Sigmoid colon (tissue), 7 donors: ENCODE measurements around the gene PCSK5. TPM values are rescaled to one million over a fixed set of nuclear protein-coding genes. Genes with fewer than 3 reads are reported as not detected.

Experiments used
- DNase-seq: peaks from one replicate; pipeline ENCODE4 v3.0.0-alpha.2; 2019
- H3K27ac ChIP-seq, 4 donors: fragments of 200-600 bp; sonication (generic); one replicate each; pipeline ENCODE4 v1.5.1; 2016 to 2019; ENCODE audit warnings: mild to moderate bottlenecking in 1 of 4
- H3K27me3 ChIP-seq, 3 donors: fragments of 200-600 bp; sonication (generic); one replicate each; pipeline ENCODE4 v1.5.1; 2019; ENCODE audit warnings: mild to moderate bottlenecking in 1 of 3
- H3K36me3 ChIP-seq, 4 donors: fragments of 200-600 bp; sonication (generic); one replicate each; pipeline ENCODE4 v1.5.1; 2016 to 2019
- H3K4me1 ChIP-seq, 4 donors: fragments of 200-600 bp; sonication (generic); one replicate each; pipeline ENCODE4 v1.5.1; 2017 to 2019
- H3K4me3 ChIP-seq, 4 donors: fragments of 200-600 bp; sonication (generic); one replicate each; pipeline ENCODE4 v1.5.1; 2017 to 2019; ENCODE audit warnings: mild to moderate bottlenecking in 2 of 4, moderate library complexity in 1 of 4
- H3K9me3 ChIP-seq, 4 donors: fragments of 200-600 bp in 3 of 4; sonication (generic) in 3 of 4; one replicate each; pipeline versions ENCODE4 v1.5.1 to v1.6.1; 2013 to 2019
- EP300 ChIP-seq, 4 donors: sonication (generic); formaldehyde crosslinking; IDR thresholded peaks; one replicate each; pipeline ENCODE4 v1.6.1; 2017; ENCODE audit warnings: antibody characterized with exemption in 4 of 4
- POLR2A ChIP-seq, 2 donors: fragments of 450-650 bp; IDR thresholded peaks; one replicate each; pipeline ENCODE4 v1.6.1; 2016; ENCODE audit warnings: antibody characterized with exemption in 2 of 2, mild to moderate bottlenecking in 2 of 2, moderate library complexity in 2 of 2
- POLR2AphosphoS5 ChIP-seq, 4 donors: sonication (generic); formaldehyde crosslinking; IDR thresholded peaks; one replicate each; pipeline ENCODE4 v1.6.1; 2017; ENCODE audit warnings: antibody characterized with exemption in 4 of 4
- WGBS, 2 donors: extraction: QIAGEN DNeasy Blood & Tissue Kit; methylation state at CpG; one replicate each; pipeline ENCODE4 v1.1.7; 2013; 5-methylcytosine and 5-hydroxymethylcytosine counted together
- intact Hi-C: fragments of 100-400 bp; cut with DNase I; formaldehyde crosslinking; loops from one replicate; pipeline ENCODE4 v1.15.1; 2023
- polyA plus RNA-seq, 3 donors: library from polyadenylated mRNA; stranded (reverse); fragments of 200-250 nt; gene quantifications; one replicate each; pipeline ENCODE4 v1.2.3, GENCODE V29; 2013
- total RNA-seq, 4 donors: library from RNA; depleted of rRNA; stranded (reverse); fragments of >200 nt; gene quantifications; one replicate each; pipeline ENCODE4 v1.1.0, GENCODE V29; 2016
- TF ChIP-seq, protein P1 (sequence below), 4 experiments: fragments of 450-650 bp in 3 of 4; fragments of 200-600 bp in 1 of 4; IDR thresholded peaks; one replicate each; pipeline ENCODE4 v1.5.1; 2016 to 2019; ENCODE audit warnings: antibody characterized with exemption in 4 of 4, mild to moderate bottlenecking in 3 of 4, moderate library complexity in 2 of 4
- donor health status: healthy with polysubstance abuse.
- donor health status: Bipolar disorder and iron deficiency.
- donor health status: healthy.

The PCSK5 gene
- total and polyA plus RNA-seq, 7 donors = 2.4 to 23.5 (median 8.4) TPM

DNA sequence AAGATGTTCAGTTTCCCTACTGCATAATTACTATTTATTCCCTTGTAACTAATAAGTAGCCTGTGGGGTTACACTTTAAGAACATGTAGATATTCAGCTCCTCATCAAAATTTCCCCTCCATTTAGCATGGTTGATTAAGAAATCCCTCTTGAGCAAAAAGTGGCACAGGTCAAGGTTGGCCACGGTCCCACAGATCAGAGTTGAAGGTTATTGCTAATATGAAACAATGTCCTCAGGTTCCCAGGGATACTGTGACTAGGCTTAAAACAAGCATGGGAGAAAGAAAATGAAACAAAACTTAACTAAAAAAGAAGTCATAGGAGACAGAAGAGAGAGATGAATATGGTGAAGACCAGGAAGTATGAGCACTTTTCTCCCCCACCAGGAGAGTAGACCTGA lies 439.6 kb downstream of the PCSK5 start:
- WGBS, 2 donors = 78 to 88% methylated on average over 1 of the region's 1 CpG
- Histone ChIP-seq H3K36me3 (no peaks in the 10 kb centered on the region), H3K27me3 (no peaks in the 10 kb centered on the region), H3K4me1 (no peaks in the 10 kb centered on the region), H3K27ac (no peak overlapping the region), H3K9me3 (no peaks in the 10 kb centered on the region), H3K4me3 (no peak overlapping the region)
- intact Hi-C loops = no loop called here
- TF ChIP-seq EP300 (IDR thresholded peaks at IDR 0.05) (no peak), POLR2A (IDR thresholded peaks at IDR 0.05) (no peak), POLR2AphosphoS5 (IDR thresholded peaks at IDR 0.05) (no peak)
- TF ChIP-seq, protein P1, sequence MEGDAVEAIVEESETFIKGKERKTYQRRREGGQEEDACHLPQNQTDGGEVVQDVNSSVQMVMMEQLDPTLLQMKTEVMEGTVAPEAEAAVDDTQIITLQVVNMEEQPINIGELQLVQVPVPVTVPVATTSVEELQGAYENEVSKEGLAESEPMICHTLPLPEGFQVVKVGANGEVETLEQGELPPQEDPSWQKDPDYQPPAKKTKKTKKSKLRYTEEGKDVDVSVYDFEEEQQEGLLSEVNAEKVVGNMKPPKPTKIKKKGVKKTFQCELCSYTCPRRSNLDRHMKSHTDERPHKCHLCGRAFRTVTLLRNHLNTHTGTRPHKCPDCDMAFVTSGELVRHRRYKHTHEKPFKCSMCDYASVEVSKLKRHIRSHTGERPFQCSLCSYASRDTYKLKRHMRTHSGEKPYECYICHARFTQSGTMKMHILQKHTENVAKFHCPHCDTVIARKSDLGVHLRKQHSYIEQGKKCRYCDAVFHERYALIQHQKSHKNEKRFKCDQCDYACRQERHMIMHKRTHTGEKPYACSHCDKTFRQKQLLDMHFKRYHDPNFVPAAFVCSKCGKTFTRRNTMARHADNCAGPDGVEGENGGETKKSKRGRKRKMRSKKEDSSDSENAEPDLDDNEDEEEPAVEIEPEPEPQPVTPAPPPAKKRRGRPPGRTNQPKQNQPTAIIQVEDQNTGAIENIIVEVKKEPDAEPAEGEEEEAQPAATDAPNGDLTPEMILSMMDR (IDR thresholded peaks at IDR 0.05) = no peak
- no peak for DNase-seq

DNA sequence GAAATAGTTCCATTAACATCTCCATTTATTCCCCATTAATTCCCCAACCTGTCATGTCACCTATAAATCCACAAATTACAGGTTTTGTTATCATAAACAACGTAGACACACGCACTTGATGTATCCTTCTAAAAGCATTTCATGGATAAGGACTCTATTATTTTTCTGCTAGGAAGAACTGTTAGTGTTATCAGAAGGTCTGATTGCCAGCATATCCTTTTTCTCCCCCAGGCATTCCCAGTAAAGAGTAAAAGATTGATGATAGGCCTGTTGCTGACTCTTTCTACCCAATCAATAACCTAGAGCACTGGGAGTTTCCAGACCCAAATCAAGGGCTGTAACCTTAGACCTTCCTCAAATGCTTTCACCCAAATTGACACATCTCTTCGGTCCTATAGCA lies 442.9 kb downstream of the PCSK5 start:
- 78 to 80% methylated on average over 3 of the region's 3 CpGs for WGBS, 2 donors
- no peak for DNase-seq
- H3K9me3 ChIP-seq = no peaks in the 10 kb centered on the region
- no peaks in the 10 kb centered on the region for H3K36me3 ChIP-seq
- H3K27me3 ChIP-seq = no peaks in the 10 kb centered on the region
- H3K27ac ChIP-seq = no peak overlapping the region
- intact Hi-C loops = no loop called here
- H3K4me1 ChIP-seq = no peaks in the 10 kb centered on the region
- no peak for TF ChIP-seq POLR2A (IDR thresholded peaks at IDR 0.05)
- TF ChIP-seq, protein P1 (IDR thresholded peaks at IDR 0.05) = no peak
- TF ChIP-seq EP300 (IDR thresholded peaks at IDR 0.05) = no peak
- no peak for TF ChIP-seq POLR2AphosphoS5 (IDR thresholded peaks at IDR 0.05)
- no peak overlapping the region for H3K4me3 ChIP-seq

DNA sequence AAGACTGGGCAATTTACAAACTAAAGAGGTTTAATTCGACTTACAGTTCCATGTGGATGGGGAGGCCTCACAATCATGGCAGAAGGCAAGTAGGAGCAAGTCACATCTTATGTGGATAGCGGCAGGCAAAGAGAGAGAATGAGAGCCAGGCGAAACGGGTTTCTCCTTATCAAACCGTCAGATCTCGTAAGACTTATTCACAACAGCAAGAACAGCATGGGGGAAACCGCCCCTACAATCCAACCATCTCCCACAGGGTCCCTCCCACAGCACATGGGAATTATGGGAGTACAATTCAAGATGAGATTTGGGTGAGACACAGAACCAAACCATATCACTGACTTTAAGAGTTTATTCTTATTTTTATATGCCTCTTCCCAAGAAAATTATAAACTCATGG lies 443.5 kb downstream of the PCSK5 start:
- Histone ChIP-seq H3K36me3 (no peaks in the 10 kb centered on the region), H3K4me1 (no peaks in the 10 kb centered on the region), H3K27ac (no peak overlapping the region), H3K27me3 (no peaks in the 10 kb centered on the region), H3K9me3 (no peaks in the 10 kb centered on the region), H3K4me3 (no peak overlapping the region)
- 86 to 88% methylated on average over 7 of the region's 7 CpGs for WGBS, 2 donors
- TF ChIP-seq, protein P1 (IDR thresholded peaks at IDR 0.05) = no peak
- TF ChIP-seq EP300 (IDR thresholded peaks at IDR 0.05) (no peak), POLR2A (IDR thresholded peaks at IDR 0.05) (no peak), POLR2AphosphoS5 (IDR thresholded peaks at IDR 0.05) (no peak)
- intact Hi-C loops = no loop called here
- DNase-seq = no peak

DNA sequence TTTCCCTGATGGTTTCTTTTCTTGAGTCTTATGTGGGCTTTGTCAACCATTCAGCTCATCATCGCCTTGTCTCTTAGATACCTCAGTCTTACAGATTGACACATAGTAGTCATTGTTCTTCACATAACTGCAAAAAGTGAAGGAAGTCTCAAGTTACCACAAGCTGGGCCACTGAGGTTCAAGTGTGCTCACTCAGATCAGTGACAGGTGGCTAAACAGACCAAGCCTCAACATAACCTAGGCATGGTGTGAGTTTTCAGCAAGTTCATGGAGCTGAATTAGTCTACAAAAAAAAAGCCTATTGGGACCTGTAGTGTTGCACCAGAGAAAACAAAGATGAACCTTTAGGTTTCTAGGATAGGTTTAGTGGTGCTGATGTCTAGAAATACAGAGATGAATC lies 445.6 kb downstream of the PCSK5 start:
- DNase-seq = no peak
- Histone ChIP-seq H3K4me1 (no peaks in the 10 kb centered on the region), H3K4me3 (no peak overlapping the region), H3K9me3 (no peaks in the 10 kb centered on the region), H3K36me3 (no peaks in the 10 kb centered on the region), H3K27me3 (no peaks in the 10 kb centered on the region), H3K27ac (no peak overlapping the region)
- intact Hi-C loops = no loop called here
- TF ChIP-seq POLR2AphosphoS5 (IDR thresholded peaks at IDR 0.05) (no peak), POLR2A (IDR thresholded peaks at IDR 0.05) (no peak), EP300 (IDR thresholded peaks at IDR 0.05) (no peak)
- TF ChIP-seq, protein P1 (IDR thresholded peaks at IDR 0.05) = no peak
- WGBS, 2 donors = 94 to 97% methylated on average over 1 of the region's 1 CpG

DNA sequence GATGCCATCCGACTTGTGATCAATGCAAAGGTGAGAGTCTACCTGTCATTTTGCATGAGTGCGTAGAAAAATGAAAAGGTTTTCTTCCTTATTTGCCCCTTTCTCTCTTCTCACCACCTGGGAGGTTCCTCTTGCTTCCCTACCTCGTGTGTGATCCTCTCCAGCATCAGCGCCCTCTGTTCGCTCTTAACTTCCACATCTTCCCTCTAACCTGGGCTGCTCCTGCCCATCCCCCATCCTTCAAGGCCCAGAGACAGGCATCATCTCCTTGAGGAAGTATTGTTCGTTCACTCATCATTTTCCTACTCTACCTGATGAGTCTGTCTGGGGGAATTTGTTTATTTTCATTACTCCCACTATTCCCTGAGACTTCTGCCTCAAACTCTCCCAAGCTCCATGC lies 447.9 kb downstream of the PCSK5 start:
- intact Hi-C loops = no loop called here
- 85 to 89% methylated on average over 6 of the region's 6 CpGs for WGBS, 2 donors

More for the DNA sequence above, 447.9 kb downstream of the PCSK5 start:
- H3K4me1 ChIP-seq = no peaks in the 10 kb centered on the region
- H3K4me3 ChIP-seq = no peak overlapping the region
- no peak for DNase-seq
- TF ChIP-seq POLR2A (IDR thresholded peaks at IDR 0.05) (no peak), POLR2AphosphoS5 (IDR thresholded peaks at IDR 0.05) (no peak)
- H3K9me3 ChIP-seq = no peaks in the 10 kb centered on the region
- H3K27me3 ChIP-seq = no peaks in the 10 kb centered on the region
- no peaks in the 10 kb centered on the region for H3K36me3 ChIP-seq
- H3K27ac ChIP-seq = no peak overlapping the region
